SW 1271 (cell line): ENCODE data around the gene SYPL2.

Source experiments
- DNase-seq, 2 experiments: peaks; one replicate each; lab custom pipeline; 2025; lab: John Stamatoyannopoulos, UW

Gene SYPL2

GRCh38 chr1:109517337-109517736, 51.0 kb downstream of the SYPL2 start:
- no peak for DNase-seq

- no peak for DNase-seq
These were observed 54.9 kb downstream of the SYPL2 start for GRCh38 chr1:109521002-109521951.

GRCh38 chr1:109522026-109522425, 55.7 kb downstream of the SYPL2 start:
- DNase-seq = no peak

- DNase-seq = no peak
These were observed 57.4 kb downstream of the SYPL2 start for GRCh38 chr1:109523706-109524105.

GRCh38 chr1:109527098-109527811, 60.9 kb downstream of the SYPL2 start:
- no peak for DNase-seq

- DNase-seq = no peak
These were observed 61.7 kb downstream of the SYPL2 start for GRCh38 chr1:109527846-109528695.

- no peak for DNase-seq
These were observed 62.4 kb downstream of the SYPL2 start for GRCh38 chr1:109528712-109529111.

- no peak for DNase-seq
These were observed 63.6 kb downstream of the SYPL2 start for GRCh38 chr1:109529881-109530456.

- no peak for DNase-seq
These were observed 64.2 kb downstream of the SYPL2 start for GRCh38 chr1:109530457-109531087.

- DNase-seq = no peak
These were observed 65.0 kb downstream of the SYPL2 start for GRCh38 chr1:109531380-109531779.
